Choroid plexus epithelial cell (primary cell): ENCODE results near the gene C19orf85.

Experiments used
- DNase-seq: peaks from one replicate; pipeline ENCODE4 v3.0.0-alpha.2; 2010; ENCODE audit warnings: low read depth
- H3K4me3 ChIP-seq: 2 replicates; pipeline ENCODE4 v1.5.1; 2011; ENCODE audit warnings: low read depth, mild to moderate bottlenecking, control low read depth, low read length, moderate library complexity
- TF ChIP-seq, protein P1 (sequence below): conservative IDR thresholded peaks from 2 replicates; pipeline ENCODE4 v1.5.1; 2011; ENCODE audit warnings: low read depth, mild to moderate bottlenecking, control low read depth, inconsistent platforms, low read length, moderate library complexity

C19orf85 gene

DNA sequence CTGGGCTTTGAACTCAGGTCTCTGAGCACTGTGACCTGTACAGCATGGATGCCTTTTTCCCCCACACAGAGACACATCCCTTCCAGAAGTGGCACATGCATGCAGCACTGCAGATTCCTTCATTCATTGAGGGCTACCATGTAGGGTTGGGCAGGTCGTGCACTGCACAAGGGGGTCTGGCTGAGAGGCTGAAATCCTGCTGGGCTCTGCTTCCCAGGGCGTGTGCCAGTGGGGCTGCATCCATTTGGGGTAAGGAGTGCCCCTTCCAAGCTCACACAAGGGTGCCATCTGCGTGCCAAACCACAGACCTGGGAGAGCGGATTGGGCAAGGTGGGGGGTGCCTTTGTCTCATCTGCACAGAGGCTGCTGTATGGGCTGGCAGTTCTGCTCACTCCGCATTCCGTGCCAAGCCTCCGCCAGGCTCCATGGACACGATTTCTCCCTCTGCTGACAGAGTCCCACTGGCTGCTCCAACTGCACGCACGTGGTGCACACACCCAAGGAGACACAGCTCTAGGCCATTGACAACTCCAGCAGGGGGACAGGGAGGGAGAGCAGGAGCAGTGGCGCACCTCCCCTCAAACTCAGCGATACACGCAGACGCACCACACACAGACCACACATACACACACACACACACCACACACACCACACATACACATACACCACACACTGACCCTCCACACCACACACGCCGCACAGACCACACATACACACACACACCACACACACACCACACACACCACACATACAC, 17.0 kb downstream of the C19orf85 start:
- TF ChIP-seq, protein P1, sequence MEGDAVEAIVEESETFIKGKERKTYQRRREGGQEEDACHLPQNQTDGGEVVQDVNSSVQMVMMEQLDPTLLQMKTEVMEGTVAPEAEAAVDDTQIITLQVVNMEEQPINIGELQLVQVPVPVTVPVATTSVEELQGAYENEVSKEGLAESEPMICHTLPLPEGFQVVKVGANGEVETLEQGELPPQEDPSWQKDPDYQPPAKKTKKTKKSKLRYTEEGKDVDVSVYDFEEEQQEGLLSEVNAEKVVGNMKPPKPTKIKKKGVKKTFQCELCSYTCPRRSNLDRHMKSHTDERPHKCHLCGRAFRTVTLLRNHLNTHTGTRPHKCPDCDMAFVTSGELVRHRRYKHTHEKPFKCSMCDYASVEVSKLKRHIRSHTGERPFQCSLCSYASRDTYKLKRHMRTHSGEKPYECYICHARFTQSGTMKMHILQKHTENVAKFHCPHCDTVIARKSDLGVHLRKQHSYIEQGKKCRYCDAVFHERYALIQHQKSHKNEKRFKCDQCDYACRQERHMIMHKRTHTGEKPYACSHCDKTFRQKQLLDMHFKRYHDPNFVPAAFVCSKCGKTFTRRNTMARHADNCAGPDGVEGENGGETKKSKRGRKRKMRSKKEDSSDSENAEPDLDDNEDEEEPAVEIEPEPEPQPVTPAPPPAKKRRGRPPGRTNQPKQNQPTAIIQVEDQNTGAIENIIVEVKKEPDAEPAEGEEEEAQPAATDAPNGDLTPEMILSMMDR, result no peak
- no peak for DNase-seq
- no peak overlapping the region for H3K4me3 ChIP-seq

DNA sequence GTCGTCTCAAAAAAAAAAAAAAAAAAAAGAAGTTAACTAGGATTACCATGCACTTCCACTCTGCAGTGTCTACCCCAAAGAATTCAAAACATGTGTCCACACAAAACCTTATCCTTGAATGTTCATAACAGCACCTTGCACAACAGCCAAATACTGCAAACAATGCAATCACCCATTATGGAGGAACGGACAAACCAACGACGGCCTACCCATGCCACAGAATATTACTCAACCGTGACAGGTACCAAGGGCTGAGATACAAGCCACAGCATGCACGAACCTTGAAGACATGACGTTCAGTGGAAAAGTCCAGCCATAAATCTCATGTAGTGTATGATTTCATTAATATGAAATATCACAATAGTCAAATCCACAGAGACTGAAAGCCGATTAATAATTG, 18.5 kb downstream of the C19orf85 start:
- TF ChIP-seq, protein P1, result no peak
- H3K4me3 ChIP-seq, result no peak overlapping the region
- DNase-seq, result no peak

DNA sequence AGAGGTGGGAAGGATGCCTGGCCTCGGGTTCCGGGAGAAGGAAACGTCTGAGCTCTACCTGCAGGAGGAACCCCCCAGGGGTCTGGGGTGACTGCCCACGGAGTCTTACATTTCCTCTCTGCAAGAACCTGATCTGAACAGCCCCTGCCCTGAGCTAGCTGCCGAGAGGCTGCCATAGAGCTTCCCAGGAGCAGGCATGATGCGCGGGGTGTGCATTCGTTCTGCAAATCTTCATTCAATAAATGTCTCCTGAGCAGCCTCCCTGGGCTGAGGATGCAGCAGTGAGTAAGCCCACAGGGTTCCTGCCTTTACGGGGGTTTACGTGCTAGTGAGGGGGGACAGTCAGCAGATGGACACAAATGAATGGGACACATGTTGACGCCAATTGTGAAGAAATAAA, 19.9 kb downstream of the C19orf85 start:
- no peak for DNase-seq
- H3K4me3 ChIP-seq, result no peak overlapping the region
- TF ChIP-seq, protein P1, result no peak

- TF ChIP-seq, protein P1, result no peak
- no peak for DNase-seq
- H3K4me3 ChIP-seq, result no peak overlapping the region
These were observed 20.6 kb downstream of the C19orf85 start for GRCh38 chr19:55443824-55444480.

DNA sequence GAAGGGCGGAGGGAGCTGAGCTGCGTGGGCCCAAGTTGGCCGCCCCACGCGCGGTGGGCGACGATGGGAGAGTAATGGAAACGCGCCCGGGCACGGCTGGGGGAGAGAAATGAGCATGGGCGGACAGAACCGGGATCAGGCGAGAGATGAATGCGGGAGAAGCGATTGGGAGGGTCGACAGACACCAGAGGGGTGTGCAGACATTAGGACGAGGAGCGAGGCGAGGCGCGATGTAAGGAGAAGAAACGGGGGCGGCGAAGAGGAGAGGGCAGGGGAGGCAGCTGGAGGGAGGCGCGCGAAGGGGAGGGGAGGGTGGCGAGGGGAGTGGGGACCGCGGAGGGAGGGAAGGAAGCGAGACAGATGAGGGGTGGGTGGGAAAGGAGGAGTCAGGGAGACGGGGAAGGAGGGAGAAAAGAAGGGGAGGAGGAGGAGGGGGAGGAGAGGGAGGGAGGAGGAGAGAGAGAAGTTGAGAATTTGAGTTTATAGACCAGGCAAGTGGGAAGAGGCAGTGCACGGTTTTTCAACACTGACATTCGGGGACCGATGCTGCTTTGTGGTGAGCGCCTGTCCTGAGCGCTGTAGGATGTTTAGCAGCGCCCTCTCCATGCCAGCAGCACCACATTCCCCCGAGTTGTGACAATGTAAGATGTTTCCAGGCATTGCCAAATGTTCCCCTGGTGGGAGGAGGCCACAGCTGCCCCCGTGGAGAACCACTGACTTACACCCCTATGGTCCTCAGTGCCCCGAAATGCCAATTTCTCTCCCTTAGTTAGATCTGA, 21.3 kb downstream of the C19orf85 start, which contains the start of gene SHISA7:
Gene SHISA7, minus strand, starts transcription at position 256 of the 779 bp plus-strand sequence. CDS start 437 bp downstream, outside the sequence.
- no peak for DNase-seq
- TF ChIP-seq, protein P1, result no peak
- no peak within 1 kb of the TSS for H3K4me3 ChIP-seq

GRCh38 chr19:55442372-55442961, 22.1 kb downstream of the C19orf85 start:
- TF ChIP-seq, protein P1, result no peak
- DNase-seq, result no peak

More at GRCh38 chr19:55442372-55442961, 22.1 kb downstream of the C19orf85 start:
- H3K4me3 ChIP-seq, result no peak overlapping the region
